ENCODE measurements around the gene STK4.

DNA sequence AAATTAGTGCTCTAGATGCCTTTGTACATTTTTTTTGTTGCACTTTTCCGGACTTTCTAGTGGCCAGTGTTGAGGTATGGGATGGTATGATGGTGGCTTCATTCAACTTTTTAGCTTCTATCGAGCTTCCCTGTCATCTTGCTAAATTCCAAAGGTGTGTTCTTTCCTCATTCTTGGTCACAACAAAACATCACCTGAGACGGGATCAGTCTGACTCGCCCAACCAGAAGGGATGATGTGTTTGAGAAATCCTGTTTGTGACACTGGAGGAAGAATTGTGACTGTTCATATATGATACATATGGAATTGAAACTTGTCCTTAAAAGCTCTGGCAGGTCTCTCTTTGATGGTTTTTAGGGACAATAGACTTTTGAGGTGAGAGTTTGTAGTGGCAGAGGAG is 100.8 kb downstream of the STK4 start:
- TF ChIP-seq, protein P1, sequence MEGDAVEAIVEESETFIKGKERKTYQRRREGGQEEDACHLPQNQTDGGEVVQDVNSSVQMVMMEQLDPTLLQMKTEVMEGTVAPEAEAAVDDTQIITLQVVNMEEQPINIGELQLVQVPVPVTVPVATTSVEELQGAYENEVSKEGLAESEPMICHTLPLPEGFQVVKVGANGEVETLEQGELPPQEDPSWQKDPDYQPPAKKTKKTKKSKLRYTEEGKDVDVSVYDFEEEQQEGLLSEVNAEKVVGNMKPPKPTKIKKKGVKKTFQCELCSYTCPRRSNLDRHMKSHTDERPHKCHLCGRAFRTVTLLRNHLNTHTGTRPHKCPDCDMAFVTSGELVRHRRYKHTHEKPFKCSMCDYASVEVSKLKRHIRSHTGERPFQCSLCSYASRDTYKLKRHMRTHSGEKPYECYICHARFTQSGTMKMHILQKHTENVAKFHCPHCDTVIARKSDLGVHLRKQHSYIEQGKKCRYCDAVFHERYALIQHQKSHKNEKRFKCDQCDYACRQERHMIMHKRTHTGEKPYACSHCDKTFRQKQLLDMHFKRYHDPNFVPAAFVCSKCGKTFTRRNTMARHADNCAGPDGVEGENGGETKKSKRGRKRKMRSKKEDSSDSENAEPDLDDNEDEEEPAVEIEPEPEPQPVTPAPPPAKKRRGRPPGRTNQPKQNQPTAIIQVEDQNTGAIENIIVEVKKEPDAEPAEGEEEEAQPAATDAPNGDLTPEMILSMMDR (conservative IDR thresholded peaks at IDR 0.05): no peak
- no peak for TF ChIP-seq EZH2 (IDR thresholded peaks at IDR 0.05; ENCODE audit: low read depth)
